Measurements from ENCODE around the gene HOMER3.

HOMER3 gene

DNA sequence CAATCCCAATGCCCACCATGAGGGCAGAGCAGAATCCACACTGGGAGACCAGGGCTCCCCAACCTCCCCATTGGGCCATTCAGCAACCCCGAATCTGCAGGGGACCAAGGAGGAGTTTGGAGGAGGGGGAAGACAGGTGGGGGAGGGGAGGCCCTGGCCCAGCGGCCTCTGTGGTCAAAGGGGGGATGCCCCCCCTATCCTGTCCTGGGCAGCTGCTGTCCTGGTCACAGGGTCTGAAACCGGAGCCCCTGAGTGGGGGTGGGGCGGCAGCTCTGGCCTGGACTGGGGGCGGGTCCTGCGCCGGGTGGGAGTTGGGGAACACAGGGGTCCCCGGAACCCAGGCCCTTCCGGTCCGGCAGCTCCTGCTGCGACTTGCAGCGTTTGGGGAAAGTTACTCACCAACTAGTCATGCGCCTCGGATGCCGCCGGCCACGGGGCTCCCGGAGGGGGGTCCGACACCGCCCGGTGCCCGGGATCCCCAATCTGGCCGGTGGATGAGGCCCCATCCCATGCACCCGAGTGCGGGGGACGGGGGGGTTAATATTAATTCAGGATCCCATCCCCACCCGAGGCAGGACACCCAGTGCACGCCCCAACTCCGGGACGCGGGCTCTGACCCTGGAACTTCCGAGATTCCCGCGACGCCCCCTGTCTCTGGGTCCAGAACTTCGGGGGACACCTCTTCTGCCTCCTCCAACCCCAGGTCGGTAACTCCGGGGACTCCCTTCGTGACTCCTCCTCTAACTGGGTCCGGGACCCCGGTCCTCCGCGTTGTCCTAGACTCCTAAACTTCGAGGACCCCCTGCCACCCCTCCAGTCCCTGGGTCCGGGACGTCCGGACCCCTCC is 872 bp downstream of the HOMER3 start:
- Histone ChIP-seq H3K27ac (peak overlapping the region; percentile 72), H3K9me3 (ENCODE audit: severe bottlenecking) (no peaks in the 10 kb centered on the region), H3K27me3 (ENCODE audit: insufficient read depth, low read depth, severe bottlenecking) (no peaks in the 10 kb centered on the region), H3K36me3 (peaks cover 20% of the 10 kb centered on the region), H3K4me3 (ENCODE audit: low read depth, low read length) (peak overlapping the region; percentile 81)
- peak; percentile 52 for DNase-seq
- TF ChIP-seq, protein P1, sequence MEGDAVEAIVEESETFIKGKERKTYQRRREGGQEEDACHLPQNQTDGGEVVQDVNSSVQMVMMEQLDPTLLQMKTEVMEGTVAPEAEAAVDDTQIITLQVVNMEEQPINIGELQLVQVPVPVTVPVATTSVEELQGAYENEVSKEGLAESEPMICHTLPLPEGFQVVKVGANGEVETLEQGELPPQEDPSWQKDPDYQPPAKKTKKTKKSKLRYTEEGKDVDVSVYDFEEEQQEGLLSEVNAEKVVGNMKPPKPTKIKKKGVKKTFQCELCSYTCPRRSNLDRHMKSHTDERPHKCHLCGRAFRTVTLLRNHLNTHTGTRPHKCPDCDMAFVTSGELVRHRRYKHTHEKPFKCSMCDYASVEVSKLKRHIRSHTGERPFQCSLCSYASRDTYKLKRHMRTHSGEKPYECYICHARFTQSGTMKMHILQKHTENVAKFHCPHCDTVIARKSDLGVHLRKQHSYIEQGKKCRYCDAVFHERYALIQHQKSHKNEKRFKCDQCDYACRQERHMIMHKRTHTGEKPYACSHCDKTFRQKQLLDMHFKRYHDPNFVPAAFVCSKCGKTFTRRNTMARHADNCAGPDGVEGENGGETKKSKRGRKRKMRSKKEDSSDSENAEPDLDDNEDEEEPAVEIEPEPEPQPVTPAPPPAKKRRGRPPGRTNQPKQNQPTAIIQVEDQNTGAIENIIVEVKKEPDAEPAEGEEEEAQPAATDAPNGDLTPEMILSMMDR (IDR thresholded peaks at IDR 0.05; ENCODE audit: low read depth, low read length) = no peak

DNA sequence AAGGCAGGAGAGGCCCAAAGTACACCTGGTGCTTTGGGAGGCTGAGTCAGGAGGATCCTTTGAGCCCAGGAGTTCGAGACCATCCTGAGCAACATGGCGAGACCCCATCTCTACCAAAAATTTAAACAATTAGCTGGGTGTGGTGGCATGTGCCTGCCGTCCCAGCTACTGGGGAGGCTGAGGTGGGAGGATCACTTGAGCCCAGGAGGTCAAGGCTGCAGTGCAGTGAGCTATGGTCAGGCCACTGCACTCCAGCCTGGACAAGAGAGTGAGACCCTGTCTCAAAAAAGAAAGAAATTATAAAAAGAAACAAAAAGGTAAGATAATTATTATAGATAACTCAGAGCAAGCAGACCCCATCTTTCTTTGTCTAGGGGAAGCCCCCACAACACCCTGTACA is 1.9 kb downstream of the HOMER3 start:
- Histone ChIP-seq H3K4me3 (ENCODE audit: low read depth, low read length) (no peak overlapping the region), H3K9me3 (ENCODE audit: severe bottlenecking) (no peaks in the 10 kb centered on the region), H3K27ac (no peak overlapping the region), H3K36me3 (peaks cover 26% of the 10 kb centered on the region), H3K27me3 (ENCODE audit: insufficient read depth, low read depth, severe bottlenecking) (no peaks in the 10 kb centered on the region)
- TF ChIP-seq, protein P1 (IDR thresholded peaks at IDR 0.05; ENCODE audit: low read depth, low read length) = no peak
- no peak for DNase-seq

DNA sequence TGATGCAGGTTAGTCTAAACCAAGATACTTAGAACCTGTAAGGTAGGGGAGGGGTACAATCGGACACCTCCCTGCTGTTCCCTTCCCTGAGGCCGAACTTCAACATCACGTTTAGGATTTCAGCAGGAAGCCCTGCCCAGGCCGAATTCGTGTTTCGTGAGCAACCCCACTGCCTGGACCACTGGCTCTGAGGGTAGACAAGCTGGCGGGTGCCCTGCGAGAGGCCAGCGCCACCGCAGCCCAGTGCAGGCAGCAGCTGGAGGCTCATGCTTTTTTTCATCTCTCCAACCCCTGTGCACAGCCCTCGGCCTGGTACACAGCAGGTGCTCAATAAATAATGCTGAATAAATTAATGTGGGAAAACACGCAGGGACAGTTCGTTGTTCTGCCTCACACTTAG is 7.7 kb downstream of the HOMER3 start:
- no peak overlapping the region for H3K27ac ChIP-seq
- no peaks in the 10 kb centered on the region for H3K9me3 ChIP-seq (ENCODE audit: severe bottlenecking)
- no peak overlapping the region for H3K4me3 ChIP-seq (ENCODE audit: low read depth, low read length)
- H3K27me3 ChIP-seq (ENCODE audit: insufficient read depth, low read depth, severe bottlenecking) = no peaks in the 10 kb centered on the region
- no peak for DNase-seq
- peaks cover 63% of the 10 kb centered on the region for H3K36me3 ChIP-seq
- TF ChIP-seq, protein P1 (IDR thresholded peaks at IDR 0.05; ENCODE audit: low read depth, low read length) = no peak

DNA sequence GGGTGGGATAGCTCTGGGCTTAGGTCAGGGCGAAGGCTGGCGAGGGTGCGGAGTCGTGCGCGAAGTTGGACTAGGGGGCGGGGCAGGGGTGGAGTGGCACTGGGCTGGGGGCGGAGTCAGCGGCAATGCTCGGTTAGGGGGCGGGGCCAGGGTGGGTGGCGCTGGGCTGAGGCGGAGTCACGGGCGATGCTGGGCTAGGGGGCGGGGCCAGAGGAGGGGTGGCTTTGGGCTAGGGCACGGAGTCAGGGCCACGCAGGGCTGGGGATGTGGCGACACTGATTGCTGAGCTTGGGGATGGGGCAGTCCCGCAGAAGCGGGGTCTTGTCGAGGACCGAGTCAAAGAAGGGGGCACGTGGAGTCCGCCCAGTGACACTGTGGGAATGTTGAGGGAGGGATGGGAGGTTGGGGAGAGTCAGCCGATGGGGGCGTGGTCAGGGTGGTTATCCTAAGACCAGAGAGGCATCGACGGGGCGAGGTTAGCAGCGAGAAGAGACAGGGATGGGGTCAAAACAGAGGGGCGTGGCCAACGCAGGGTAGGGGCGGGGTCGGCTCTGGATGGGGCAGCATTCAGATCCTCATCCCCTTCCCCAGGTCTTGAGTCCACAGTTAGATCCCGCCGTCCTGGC is 8.7 kb downstream of the HOMER3 start:
- Histone ChIP-seq H3K27me3 (ENCODE audit: insufficient read depth, low read depth, severe bottlenecking) (no peaks in the 10 kb centered on the region), H3K36me3 (peaks cover 65% of the 10 kb centered on the region), H3K9me3 (ENCODE audit: severe bottlenecking) (no peaks in the 10 kb centered on the region), H3K4me3 (ENCODE audit: low read depth, low read length) (no peak overlapping the region), H3K27ac (no peak overlapping the region)
- TF ChIP-seq, protein P1 (IDR thresholded peaks at IDR 0.05; ENCODE audit: low read depth, low read length) = no peak
- peak; percentile 68 for DNase-seq

DNA sequence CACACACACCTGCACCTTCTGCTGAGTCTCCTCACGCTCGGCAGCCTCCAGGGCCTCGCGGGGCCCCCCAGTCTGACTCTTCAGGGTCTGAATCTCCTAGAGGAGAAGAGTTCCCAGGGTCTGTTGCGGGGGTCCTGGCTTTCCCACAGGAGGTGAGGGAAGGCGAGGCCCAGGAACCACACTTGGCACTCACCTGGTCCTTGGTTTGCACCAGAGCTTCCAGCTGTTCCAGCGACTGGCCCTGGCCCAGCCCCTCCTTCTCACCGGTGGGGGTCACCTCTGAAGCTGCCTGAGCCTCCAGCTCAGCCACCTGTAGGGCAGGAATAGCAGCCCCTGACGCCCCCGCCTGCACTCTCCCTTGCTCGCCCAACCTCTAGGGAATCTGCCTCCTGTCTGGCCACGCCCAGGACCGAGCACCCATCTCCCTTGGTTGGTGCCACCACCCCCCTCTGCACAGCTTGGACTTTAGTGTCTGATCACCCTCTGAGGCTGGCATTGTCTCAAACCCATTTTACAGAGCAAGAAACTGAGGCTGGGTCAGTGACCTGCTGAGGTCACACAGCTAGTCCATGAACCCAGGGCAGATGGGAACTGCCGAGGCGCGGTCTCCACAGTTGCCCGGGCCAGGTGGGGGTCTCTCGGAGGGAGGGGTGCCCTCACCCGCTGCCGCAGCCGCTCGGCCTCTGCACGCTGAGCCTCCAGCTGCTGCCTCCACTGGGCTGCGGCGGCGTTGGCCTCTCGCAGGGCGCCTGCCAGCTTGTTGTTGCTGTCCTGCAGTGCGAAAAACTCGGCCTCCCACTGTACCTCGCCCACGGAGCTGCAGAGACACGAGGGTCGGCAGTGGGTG is 9.5 kb downstream of the HOMER3 start:
- DNase-seq = no peak
- no peak overlapping the region for H3K27ac ChIP-seq
- no peak overlapping the region for H3K4me3 ChIP-seq (ENCODE audit: low read depth, low read length)
- no peaks in the 10 kb centered on the region for H3K9me3 ChIP-seq (ENCODE audit: severe bottlenecking)
- peaks cover 68% of the 10 kb centered on the region for H3K36me3 ChIP-seq
- TF ChIP-seq, protein P1 (IDR thresholded peaks at IDR 0.05; ENCODE audit: low read depth, low read length) = no peak
- no peaks in the 10 kb centered on the region for H3K27me3 ChIP-seq (ENCODE audit: insufficient read depth, low read depth, severe bottlenecking)

All from WERI-Rb-1 (cell line).